Stimulated activated naive B cell treated with anti-CD40 and anti-IgM and Interleukin-4, amounts not matched to agents 10 μg/mL and 1 μg/mL and 100 μg/mL, for 72 hours (primary cell): Measurements from ENCODE around the gene TXN.

ENCODE experiments used
- ATAC-seq, 2 donors: fragments of 150-1000 bp; cut with Tn5 transposase; replicated peaks; 2 replicates each; pipeline ENCODE4 v1.10.0; 2021; ENCODE audit warnings: moderate library complexity in 1 of 2
- DNase-seq: peaks from one replicate; pipeline ENCODE4 v3.0.0; 2021
- H3K27ac Mint-ChIP-seq: one replicate; pipeline ENCODE4 v1.8.0; 2022; ENCODE audit warnings: mild to moderate bottlenecking, mixed read lengths
- H3K27me3 Mint-ChIP-seq, 2 donors: one replicate each; pipeline ENCODE4 v1.8.0; 2022; ENCODE audit warnings: mixed read lengths in 2 of 2
- H3K36me3 Mint-ChIP-seq, 2 donors: one replicate each; pipeline ENCODE4 v1.8.0; 2022; ENCODE audit warnings: mixed read lengths in 2 of 2, mild to moderate bottlenecking in 1 of 2
- H3K4me1 Mint-ChIP-seq, 2 donors: one replicate each; pipeline ENCODE4 v1.8.0; 2022; ENCODE audit warnings: mixed read lengths in 2 of 2, mild to moderate bottlenecking in 1 of 2
- H3K4me3 Mint-ChIP-seq, 2 donors: one replicate each; pipeline ENCODE4 v1.8.0; 2022; ENCODE audit warnings: mild to moderate bottlenecking in 2 of 2, mixed read lengths in 2 of 2, moderate library complexity in 1 of 2
- H3K9me3 Mint-ChIP-seq, 2 donors: one replicate each; pipeline ENCODE4 v1.8.0; 2022; ENCODE audit warnings: mixed read lengths in 2 of 2, mild to moderate bottlenecking in 1 of 2

The TXN gene

GRCh38 chr9:110256380-110257096 is at the start of gene TXN:
TSS of gene TXN (minus strand) at chr9:110256507. CDS start at chr9:110256435, 72 bp downstream.
- Mint-ChIP-seq H3K27me3 (no peaks in the 10 kb centered on the region), H3K9me3 (no peaks in the 10 kb centered on the region), H3K4me1 (peaks cover 46 to 68% of the 10 kb centered on the region in 2 donors), H3K36me3 (peaks cover 37 to 48% of the 10 kb centered on the region in 2 donors), H3K4me3 (peak within 1 kb of the TSS; percentile 94), H3K27ac (peak within 1 kb of the TSS; percentile 98)
- ATAC-seq (peak; percentile 65 to 73), DNase-seq (peak; percentile 96)

DNA sequence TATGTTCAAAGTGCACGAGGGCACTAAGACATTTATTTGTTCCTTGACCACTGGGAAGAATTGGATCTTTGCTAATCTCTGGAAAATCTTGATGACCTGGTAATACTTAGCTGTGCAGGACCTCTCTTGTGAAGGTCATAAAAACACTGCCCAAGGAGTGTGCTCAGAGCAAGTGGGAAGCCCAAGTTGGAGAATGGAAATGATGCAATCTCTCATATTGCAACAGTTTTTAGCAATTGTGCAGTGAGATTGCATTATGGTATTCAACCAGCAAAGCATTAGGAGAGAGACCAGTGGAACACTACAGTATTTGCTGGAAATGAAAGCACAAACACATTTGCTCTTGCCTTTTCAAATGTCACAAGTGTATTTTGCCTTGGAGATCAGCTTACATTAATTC is 46.8 kb upstream of the TXN start:
- no peak overlapping the region for H3K4me3 Mint-ChIP-seq

DNA sequence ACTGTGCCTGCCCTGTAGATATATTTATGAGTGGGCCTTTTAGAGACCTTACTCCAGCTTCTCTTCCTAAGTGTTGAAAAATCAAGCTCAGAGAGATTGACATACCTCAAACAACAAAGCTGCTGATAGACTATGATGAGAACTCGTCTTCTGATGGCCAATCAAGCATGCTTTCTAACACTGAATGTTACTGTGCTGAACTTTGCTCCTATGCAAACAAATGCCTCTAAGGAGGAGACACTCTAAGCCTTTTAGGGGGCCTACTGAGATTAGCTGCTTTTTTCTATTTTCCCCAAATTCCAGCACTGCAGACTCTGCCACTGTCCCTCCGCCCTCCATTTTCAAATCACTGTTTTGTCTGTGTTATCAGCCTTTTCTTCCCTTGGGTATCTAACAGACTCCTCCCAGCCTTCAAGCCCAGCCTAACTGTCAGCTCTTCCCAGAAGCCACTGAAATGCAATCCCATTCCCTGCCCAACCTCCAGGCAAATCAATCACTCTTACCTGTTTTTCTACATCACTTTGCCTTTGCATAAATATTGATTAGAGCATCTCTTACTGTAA is 41.8 kb upstream of the TXN start:
- Mint-ChIP-seq H3K9me3 (no peaks in the 10 kb centered on the region), H3K4me1 (no peaks in the 10 kb centered on the region), H3K4me3 (no peak overlapping the region), H3K27ac (no peak overlapping the region), H3K36me3 (no peaks in the 10 kb centered on the region), H3K27me3 (peaks cover 0 to 4% of the 10 kb centered on the region in 2 donors)
- DNase-seq (no peak), ATAC-seq (no peak)

More for the DNA sequence above, 46.8 kb upstream of the TXN start:
- H3K36me3 Mint-ChIP-seq = no peaks in the 10 kb centered on the region
- no peaks in the 10 kb centered on the region for H3K9me3 Mint-ChIP-seq
- H3K27me3 Mint-ChIP-seq = no peaks in the 10 kb centered on the region
- H3K4me1 Mint-ChIP-seq = no peaks in the 10 kb centered on the region
- no peak overlapping the region for H3K27ac Mint-ChIP-seq
- DNase-seq (no peak), ATAC-seq (no peak)

- Mint-ChIP-seq H3K4me1 (no peaks in the 10 kb centered on the region), H3K36me3 (no peaks in the 10 kb centered on the region), H3K27ac (no peak overlapping the region), H3K9me3 (no peaks in the 10 kb centered on the region), H3K4me3 (no peak overlapping the region), H3K27me3 (peaks cover 0 to 4% of the 10 kb centered on the region in 2 donors)
- ATAC-seq = no peak
- no peak for DNase-seq
Measured at GRCh38 chr9:110293248-110293647, 36.9 kb upstream of the TXN start.

DNA sequence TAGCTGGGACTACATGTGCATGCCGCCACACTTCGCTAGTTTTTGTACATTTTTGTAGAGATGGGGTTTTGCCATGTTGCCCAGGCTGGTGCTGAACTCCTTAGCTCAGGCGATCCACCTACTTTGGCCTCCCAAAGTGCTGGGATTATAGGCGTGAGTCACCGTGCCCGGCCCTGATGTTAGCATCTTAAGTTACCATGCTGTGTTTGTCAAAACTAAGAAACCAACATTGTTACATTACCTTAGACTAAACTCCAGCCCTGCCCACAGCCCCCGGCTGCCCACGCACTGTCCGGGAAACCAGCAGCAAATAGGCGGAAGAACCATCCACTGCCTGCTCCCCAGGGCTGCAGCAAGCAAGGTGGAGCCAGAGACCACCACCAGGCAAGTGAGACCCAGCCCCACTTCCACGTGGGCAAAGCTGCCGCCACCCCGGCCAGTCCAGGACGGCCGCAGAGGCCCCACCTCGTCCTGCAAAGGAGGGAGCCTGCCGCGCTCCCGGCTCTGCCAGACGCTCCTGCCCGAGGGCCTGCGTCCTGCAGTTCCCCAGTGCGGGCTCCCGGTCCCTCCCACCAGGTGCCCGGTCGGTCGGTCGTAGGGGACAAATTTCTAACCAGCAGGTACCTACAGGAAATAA is 35.7 kb upstream of the TXN start:
- H3K27ac Mint-ChIP-seq = no peak overlapping the region
- no peak for DNase-seq
- H3K36me3 Mint-ChIP-seq = no peaks in the 10 kb centered on the region
- no peak for ATAC-seq
- no peak overlapping the region for H3K4me3 Mint-ChIP-seq
- H3K9me3 Mint-ChIP-seq = no peaks in the 10 kb centered on the region
- H3K4me1 Mint-ChIP-seq = no peaks in the 10 kb centered on the region
- H3K27me3 Mint-ChIP-seq = peaks cover 0 to 4% of the 10 kb centered on the region in 2 donors

DNA sequence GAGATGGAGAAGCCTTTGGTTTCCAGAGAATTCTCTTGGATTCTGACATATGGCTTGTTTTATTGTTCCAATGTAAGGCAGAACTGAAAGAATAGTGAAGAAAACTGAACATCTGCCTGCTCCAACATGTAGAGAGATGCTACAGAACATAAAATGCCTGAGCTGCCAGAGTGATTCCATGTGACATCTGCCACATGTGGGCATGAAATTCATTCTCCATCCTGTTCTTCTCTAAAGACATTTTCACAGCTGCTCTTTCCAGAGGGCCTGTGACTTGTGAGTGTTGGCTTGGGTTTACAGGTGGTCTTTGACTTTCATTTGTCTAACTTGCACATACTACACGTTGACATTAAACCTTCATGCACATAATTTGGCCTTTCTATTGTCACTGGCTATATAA is 33.7 kb upstream of the TXN start:
- H3K4me1 Mint-ChIP-seq = no peaks in the 10 kb centered on the region
- ATAC-seq (no peak), DNase-seq (no peak)
- peaks cover 0 to 4% of the 10 kb centered on the region in 2 donors for H3K27me3 Mint-ChIP-seq
- no peak overlapping the region for H3K4me3 Mint-ChIP-seq
- no peak overlapping the region for H3K27ac Mint-ChIP-seq
- H3K9me3 Mint-ChIP-seq = no peaks in the 10 kb centered on the region
- H3K36me3 Mint-ChIP-seq = no peaks in the 10 kb centered on the region

- Mint-ChIP-seq H3K4me3 (no peak overlapping the region), H3K36me3 (no peaks in the 10 kb centered on the region), H3K9me3 (no peaks in the 10 kb centered on the region), H3K4me1 (no peaks in the 10 kb centered on the region), H3K27ac (no peak overlapping the region), H3K27me3 (peaks cover 0 to 4% of the 10 kb centered on the region in 2 donors)
- no peak for ATAC-seq
- DNase-seq = no peak
Measured at GRCh38 chr9:110288503-110288902, 32.2 kb upstream of the TXN start.

DNA sequence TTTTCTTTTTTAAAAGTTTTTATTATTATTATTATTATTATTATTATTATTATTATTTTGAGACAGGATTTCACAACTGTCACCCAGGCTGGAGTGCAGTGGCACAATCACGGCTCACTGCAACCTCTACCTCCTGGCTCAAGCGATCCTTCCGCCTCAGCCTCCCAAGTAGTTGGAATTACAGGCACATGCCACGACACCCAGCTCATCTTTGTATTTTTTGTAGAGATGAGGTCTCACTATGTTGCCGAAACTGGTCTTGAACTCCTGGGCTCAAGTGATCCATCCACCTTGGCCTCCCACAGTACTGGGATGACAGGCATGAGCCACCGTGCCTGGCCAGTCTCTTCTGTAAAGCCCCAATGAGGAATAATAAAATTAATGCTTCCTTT is 31.0 kb upstream of the TXN start:
- Mint-ChIP-seq H3K27ac (no peak overlapping the region), H3K9me3 (no peaks in the 10 kb centered on the region)

DNA sequence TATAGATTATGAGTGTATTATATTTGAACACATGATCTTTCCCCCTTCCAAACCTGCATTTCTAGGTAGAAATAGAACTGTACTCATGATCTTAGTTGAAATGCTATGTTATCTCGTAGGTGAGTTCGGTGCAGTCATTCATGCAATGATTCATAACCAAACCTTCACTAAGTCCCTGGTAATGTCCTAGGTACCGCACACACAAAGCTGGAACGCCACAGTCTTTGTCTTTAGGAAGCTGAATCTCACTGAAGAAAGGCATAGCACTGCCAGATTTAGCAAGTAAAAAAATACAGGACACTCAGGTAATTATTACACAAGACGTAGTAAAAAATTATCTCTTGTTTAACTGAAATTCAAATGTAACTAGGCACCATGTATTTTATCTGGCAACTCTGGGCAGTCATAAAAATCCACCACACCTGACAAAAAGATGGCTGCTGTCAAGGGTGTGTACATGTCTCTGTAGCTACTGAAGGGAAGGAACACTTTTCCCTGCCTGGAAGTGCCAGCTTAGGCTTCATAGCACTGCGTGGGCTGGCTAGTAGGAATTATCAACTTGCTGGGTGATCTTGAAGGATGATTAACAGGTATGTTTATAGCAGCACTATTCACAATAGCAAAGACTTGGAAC is 28.0 kb upstream of the TXN start:
- peaks cover 0 to 7% of the 10 kb centered on the region in 2 donors for H3K27me3 Mint-ChIP-seq
- no peak for ATAC-seq
- H3K4me3 Mint-ChIP-seq = no peak overlapping the region
- no peaks in the 10 kb centered on the region for H3K36me3 Mint-ChIP-seq
- no peaks in the 10 kb centered on the region for H3K9me3 Mint-ChIP-seq
- H3K27ac Mint-ChIP-seq = no peak overlapping the region
- H3K4me1 Mint-ChIP-seq = no peaks in the 10 kb centered on the region
- DNase-seq = no peak

More for the DNA sequence above, 31.0 kb upstream of the TXN start:
- Mint-ChIP-seq H3K27me3 (peaks cover 0 to 6% of the 10 kb centered on the region in 2 donors), H3K4me1 (no peaks in the 10 kb centered on the region), H3K36me3 (no peaks in the 10 kb centered on the region), H3K4me3 (no peak overlapping the region)
- DNase-seq = no peak
- ATAC-seq = no peak

DNA sequence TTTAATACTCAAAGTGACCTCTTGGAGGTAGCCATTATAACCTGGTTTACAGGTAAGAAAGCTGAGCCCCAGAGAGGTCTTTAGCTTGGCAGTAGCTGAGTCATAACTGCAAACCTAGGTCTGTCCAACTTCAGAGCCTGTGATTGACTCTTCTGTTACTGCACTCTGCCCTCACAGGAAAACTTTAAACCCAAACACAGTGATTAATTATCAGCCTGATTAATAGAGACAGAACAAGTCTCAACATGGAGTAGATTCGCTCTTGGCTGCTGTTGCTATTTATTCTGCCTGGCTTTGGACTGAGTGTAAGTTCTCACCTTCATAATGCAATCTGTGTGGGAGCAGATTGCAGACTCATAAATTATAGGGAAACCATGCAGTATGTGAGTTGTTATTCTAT is 27.4 kb upstream of the TXN start:
- H3K4me1 Mint-ChIP-seq = no peaks in the 10 kb centered on the region
- no peaks in the 10 kb centered on the region for H3K36me3 Mint-ChIP-seq
- no peak overlapping the region for H3K27ac Mint-ChIP-seq
- ATAC-seq = no peak
- no peaks in the 10 kb centered on the region for H3K9me3 Mint-ChIP-seq
- no peak for DNase-seq
- H3K27me3 Mint-ChIP-seq = peaks cover 0 to 7% of the 10 kb centered on the region in 2 donors
- H3K4me3 Mint-ChIP-seq = no peak overlapping the region

DNA sequence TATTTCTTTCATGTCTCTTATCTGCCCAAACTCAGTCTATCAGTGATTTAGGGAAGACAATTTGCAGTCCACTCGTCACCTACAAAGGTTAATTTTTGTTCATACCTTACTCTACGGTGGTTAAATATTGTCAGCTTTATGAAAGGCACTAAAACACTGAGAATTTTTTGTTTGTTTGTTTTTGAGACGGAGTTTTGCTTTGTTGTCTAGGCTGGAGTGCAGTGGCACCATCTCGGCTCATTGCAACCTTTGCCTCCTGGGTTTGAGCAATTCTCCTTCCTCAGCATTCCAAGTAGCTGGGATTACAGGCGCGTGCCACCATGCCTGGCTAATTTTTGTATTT is 26.4 kb upstream of the TXN start:
- H3K4me3 Mint-ChIP-seq = no peak overlapping the region
- no peaks in the 10 kb centered on the region for H3K9me3 Mint-ChIP-seq
- no peak overlapping the region for H3K27ac Mint-ChIP-seq
- H3K36me3 Mint-ChIP-seq = no peaks in the 10 kb centered on the region
- no peaks in the 10 kb centered on the region for H3K4me1 Mint-ChIP-seq
- H3K27me3 Mint-ChIP-seq = peaks cover 0 to 7% of the 10 kb centered on the region in 2 donors
- no peak for ATAC-seq
- no peak for DNase-seq

DNA sequence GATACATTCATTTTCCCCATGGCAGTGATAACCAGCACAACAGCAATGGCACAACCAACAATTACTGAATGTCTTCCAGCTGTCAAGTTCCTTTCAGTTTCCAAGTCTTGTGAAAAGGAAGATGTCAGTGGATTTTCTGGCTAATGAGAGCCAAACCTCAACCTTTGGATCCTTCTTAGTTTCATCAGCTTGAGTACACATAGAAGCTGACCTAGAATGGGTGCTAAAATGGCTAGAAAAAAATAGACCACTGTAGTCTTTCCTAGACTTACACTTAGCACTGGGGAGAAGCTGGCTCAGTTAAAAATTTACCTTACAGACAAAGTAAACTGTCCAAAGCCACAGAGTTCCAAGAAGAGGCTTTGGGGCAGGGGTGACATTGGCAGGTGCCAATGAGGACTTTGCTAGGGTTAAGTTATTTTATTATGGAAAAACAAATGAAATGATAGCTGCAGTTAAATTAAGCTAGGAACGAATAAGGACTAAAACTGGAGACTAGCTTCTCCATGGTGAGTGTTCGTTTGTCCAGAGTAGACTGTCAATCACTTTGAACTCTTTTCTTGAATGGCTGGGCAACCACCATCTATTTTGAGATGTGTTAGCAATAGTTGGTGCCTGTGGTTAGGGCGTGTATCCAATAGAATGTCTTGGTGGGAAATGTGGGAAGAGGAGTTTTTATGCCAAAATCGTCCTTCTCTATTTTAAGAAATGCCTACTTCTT is 25.9 kb upstream of the TXN start:
- no peak overlapping the region for H3K4me3 Mint-ChIP-seq
- no peaks in the 10 kb centered on the region for H3K9me3 Mint-ChIP-seq
- H3K27ac Mint-ChIP-seq = no peak overlapping the region
- H3K36me3 Mint-ChIP-seq = no peaks in the 10 kb centered on the region
- no peak for ATAC-seq
- H3K27me3 Mint-ChIP-seq = peaks cover 0 to 7% of the 10 kb centered on the region in 2 donors
- no peak for DNase-seq
- H3K4me1 Mint-ChIP-seq = no peaks in the 10 kb centered on the region

DNA sequence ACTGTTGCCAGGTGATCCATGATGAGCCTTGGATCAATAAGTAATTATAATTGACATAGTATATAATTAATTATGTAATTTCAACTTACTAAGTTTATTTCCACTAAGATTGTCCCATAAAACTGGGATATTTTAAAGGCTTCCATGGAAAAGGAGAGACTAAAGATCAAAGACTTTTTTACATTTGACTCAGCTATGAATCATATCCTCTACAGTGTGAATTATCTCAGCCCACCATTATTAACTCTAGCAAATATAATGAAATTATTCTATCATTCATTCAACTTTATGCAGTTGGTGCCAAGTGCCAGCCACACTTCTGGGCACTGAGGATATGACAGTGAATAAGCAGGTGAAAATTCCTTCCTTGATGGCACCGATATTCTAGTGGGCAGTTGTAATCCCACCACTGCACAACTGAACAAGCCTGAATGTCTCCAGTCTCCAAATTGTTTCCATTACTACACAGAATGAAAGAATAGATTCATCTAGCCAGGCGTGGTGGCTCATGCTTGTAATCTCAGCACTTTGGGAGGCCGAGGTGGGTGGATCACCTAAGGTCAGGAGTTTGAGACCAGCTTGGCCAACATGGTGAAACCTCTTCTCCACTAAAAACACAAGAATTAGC is 21.9 kb upstream of the TXN start:
- Mint-ChIP-seq H3K27ac (no peak overlapping the region), H3K27me3 (peaks cover 0 to 3% of the 10 kb centered on the region in 2 donors), H3K4me3 (no peak overlapping the region), H3K36me3 (no peaks in the 10 kb centered on the region), H3K9me3 (no peaks in the 10 kb centered on the region), H3K4me1 (no peaks in the 10 kb centered on the region)
- ATAC-seq (no peak), DNase-seq (no peak)

DNA sequence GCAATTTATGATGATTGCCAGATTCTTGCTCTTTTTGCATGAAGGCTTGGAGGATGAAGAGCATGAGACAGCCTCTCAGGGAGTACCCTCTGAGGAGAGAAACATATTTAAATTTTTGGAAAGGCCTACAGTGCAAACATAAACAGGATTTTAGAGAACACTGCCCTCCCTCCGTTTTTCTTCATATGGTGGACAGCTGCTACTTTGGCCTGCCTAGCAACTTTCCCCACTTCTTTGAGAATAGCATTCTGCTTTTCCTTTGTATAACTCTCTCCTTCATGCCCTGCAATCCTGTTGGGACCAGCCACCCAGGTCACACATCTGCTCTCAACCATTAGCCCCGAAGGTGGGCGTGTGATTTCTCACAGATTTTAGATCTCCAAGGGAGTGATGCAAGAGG is 20.5 kb upstream of the TXN start:
- Mint-ChIP-seq H3K36me3 (no peaks in the 10 kb centered on the region), H3K9me3 (no peaks in the 10 kb centered on the region), H3K27ac (no peak overlapping the region), H3K4me1 (no peaks in the 10 kb centered on the region), H3K27me3 (no peaks in the 10 kb centered on the region), H3K4me3 (no peak overlapping the region)
- ATAC-seq (no peak), DNase-seq (no peak)
